Activated T-cell treated with anti-CD3 and anti-CD28 coated beads, Interleukin-2, amount 50 U/mL, for 1 hour (primary cell): Measurements from ENCODE around the gene LSG1.
"Not testable (repeated sequence)": the region's sequence is repeated elsewhere in the genome, so short reads cannot be mapped to it uniquely, and the experiment has no call there.

ENCODE experiments used
- DNase-seq: peaks from one replicate; pipeline ENCODE4 v3.0.0-alpha.2; 2020

Gene LSG1

GRCh38 chr3:194617143-194617671 lies 54.8 kb downstream of the LSG1 start:
- no peak for DNase-seq

DNA sequence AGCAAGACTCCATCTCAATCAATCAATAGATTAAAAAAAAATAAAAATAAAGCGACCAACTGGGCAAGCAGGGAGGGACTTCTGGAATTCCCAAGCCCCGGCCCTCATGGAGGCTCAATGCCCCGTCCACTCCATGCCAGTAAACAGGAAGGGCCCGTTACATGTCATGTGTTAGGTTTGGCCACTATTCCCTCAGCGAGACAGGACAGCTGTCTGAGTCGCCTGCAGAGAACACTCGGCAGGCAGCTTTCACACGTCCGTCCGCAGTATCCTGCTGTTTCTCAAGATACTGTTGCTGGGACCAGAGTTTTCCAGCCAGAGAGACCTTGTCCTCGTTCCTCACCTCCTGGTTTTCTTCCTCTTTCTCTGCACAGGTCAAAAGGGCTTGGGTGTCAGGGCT lies 56.8 kb downstream of the LSG1 start:
- no peak for DNase-seq

- DNase-seq, result no peak
These were observed 59.8 kb downstream of the LSG1 start for GRCh38 chr3:194612221-194612620.

- DNase-seq, result no peak
These were observed 61.3 kb downstream of the LSG1 start for GRCh38 chr3:194610689-194611088.

DNA sequence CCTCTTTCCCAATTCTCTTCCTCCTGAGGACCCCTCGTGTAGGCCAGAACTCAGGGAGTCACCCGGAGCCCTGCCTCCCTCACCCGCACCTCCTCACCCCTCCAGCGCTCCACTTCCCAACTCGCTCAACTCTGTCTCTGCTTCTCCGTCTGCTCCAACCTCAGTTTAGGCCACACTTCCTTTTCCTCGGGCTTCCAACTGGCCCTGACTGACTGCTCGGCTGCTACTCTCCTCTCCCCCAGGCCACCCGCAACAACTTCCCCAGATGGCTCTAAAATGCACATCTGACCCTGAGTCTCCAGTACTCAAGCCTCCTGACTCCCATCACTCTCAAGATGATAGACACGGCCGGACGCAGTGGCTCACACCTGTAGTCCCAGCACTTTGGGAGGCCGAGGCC lies 62.4 kb downstream of the LSG1 start:
- DNase-seq, result no peak

DNA sequence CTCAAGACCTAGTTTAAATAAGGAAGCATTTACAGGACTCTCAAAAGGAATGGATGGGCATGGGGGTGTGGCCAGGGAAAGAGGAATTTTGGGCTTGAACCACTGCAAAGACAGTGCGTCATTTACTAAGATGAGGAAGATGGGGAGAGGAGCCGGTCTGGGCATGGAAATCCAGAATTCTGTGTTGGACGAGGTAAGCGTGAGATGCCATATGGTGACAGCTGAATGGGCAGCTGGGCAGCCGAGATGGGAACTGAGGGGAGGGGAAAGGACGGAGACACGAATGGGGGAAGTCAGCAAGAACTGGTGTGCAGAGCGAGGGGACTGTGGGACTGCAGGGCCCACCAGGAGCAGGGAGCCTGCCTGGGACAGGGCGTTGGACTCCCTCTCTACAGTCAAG lies 63.0 kb downstream of the LSG1 start:
- no peak for DNase-seq

DNA sequence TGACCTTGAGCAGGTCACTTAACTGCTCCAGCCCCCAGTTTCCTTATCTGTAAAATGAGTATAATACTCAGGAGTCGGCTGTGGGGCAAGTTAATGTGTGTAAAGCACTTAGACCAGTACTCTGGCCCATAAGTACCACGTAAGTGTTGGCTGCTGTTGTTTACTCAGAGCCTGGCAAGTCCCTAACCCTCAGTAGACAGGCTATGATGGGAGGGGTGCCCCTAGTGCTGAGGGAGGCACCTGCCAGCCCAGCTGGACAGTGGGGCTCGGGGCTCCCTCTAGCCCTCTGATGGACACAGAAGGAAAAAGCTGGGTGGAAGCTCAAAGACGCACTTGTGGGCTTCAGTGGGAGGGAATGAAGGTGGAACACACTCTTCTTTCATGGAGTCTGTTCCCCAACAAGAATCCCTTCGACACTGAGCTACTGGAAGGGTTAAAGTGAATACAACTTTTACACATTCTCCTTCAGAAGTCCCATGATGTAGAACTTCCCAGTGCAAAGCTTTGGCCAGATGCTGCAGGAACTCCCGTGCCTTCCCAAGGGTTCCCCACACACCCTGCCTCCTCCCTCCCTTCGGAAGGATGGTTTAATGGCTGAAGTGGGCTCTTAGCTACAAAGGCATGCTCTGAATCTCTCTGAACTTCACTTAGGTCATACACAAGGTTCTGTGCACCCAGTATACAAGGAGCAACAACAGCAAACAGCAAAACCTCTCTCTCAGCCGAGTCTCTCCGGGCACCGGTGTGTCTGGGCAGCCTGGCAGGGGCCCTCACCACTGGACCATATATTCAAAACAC lies 64.2 kb downstream of the LSG1 start:
- DNase-seq, result no peak

GRCh38 chr3:194606941-194607340 lies 65.0 kb downstream of the LSG1 start:
- DNase-seq, result no peak

- DNase-seq, result no peak
These were observed 65.8 kb downstream of the LSG1 start for GRCh38 chr3:194606163-194606562.

DNA sequence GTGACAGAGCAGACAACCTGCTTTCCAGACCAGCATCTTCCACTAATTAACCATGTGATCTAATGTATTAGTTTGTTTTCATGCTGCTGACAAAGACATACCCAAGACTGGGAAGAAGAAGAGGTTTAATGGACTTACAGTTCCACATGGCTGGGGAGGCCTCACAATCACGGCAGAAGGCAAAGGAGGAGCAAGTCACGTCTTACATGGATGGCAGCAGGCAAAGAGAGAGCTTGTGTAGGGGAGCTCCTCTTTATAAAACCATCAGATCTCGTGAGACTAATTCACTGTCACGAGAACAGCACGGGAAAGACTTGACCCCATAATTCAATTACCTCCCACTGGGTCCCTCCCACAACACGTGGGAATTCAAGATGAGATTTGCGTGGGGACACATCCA lies 66.7 kb downstream of the LSG1 start:
- not testable (repeated sequence) for DNase-seq

DNA sequence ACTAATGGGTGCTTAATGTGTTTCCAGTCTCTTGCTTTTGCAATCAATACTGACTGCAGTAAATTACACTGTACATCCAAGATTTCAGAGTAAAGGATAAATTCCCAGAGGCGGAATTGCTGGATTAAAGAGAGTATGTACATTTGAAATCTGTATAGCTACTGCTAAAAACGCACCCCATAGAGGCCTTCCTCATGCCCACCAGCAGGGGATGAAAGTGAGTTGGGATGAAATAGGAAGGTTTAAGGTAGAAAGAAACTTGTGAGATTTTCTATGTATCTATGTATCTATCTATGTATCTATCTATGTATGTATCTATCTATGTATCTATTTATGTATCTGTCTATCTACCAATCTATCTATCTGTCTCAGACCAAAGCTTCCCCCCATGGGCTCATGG lies 67.2 kb downstream of the LSG1 start:
- no peak for DNase-seq

DNA sequence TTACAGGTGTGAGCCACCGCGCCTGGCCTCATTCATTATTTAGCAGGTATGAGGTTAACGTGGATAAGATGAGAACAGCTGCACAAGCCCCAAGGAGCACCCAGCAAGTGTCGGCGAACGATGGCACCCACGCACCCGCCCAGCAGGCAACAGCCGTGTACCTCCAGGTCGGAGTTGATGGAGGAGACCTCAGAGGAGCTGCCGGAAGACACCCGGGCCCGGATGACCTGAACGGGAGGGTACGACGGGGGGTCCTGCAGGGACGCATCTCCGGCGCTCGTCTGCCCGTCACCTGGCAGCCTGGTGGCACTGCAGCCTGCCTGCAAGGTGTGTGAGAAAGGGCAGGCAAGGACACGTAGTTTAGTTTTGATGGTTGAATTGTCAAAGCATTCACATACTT lies 67.9 kb downstream of the LSG1 start:
- DNase-seq, result no peak

GRCh38 chr3:194602669-194603171 lies 69.3 kb downstream of the LSG1 start:
- no peak for DNase-seq

GRCh38 chr3:194598771-194599557 lies 73.0 kb downstream of the LSG1 start:
- DNase-seq, result no peak

- no peak for DNase-seq
These were observed 75.1 kb downstream of the LSG1 start for GRCh38 chr3:194596906-194597305.

DNA sequence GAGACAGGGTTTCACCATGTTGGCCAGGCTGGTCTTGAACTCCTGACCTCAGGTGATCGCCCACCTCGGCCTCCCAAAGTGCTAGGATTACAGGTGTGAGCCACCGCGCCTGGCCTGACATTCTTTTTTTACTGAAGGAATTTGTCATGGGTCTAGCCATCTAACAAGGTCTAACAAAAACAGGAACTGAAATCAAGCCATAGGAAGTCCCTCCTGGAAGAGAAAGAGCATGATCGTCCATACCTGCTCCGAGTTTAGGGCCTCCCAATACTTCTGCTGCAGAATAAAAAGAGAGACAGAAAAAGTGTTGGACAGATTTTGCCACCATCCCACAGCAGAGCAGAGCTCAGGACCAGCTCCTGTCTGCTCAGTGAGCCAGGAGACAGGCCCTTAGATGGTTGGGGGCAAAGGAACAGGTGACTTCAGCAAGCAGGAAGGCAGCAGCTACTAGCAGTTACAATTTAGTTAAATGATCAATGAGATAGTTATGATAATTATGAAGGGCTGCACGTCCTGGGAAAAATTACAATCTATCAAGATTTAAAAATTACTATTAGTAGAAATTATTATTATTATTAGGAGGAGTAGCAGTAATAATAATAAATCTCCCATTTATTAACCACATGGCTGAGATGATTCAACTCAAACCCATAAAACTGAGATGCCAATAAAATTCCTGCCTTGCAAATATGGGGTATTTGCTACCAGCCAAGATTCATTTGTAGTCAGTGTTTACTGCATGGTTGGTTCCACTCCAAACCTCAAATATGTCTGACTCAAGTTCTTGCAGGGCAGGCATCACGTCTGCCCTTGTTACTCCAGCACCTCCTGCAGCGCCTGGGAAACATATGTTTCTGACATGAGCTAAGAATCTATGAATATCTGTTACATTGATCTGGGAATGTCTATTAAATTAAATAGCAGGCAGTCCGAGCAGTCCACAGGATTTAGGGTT lies 78.9 kb downstream of the LSG1 start:
- no peak for DNase-seq
